A549 (cell line): ENCODE data around the gene ZNF649. TPM values are rescaled to one million over a fixed set of nuclear protein-coding genes. Genes with fewer than 3 reads are reported as not detected.

ENCODE experiments used
- ATAC-seq, 2 experiments: fragments of 200-7000 bp in 1 of 2; fragments of >200 bp in 1 of 2; cut with Nextera tagmentation in 1 of 2; cut with Tn5 transposase in 1 of 2; 3 replicates each; pipeline versions ENCODE4 v1.8.0 to v1.9.1; 2018 to 2020; ENCODE audit warnings: mild to moderate bottlenecking in 1 of 2, moderate library complexity in 1 of 2
- CTCF ChIA-PET: fragments of 300-600 bp; sonication (Branson Sonifier 250); formaldehyde crosslinking; extraction: SDS; loops from one replicate; lab custom pipeline; 2021; ENCODE audit warnings: antibody characterized with exemption, inconsistent platforms; lab: Yijun Ruan, JAX
- POLR2A ChIA-PET: fragments of 350-600 bp; formaldehyde crosslinking; extraction: SDS; loops from one replicate; lab custom pipeline; 2021; ENCODE audit warnings: antibody characterized with exemption, inconsistent platforms; lab: Yijun Ruan, JAX
- DNase-seq, 2 experiments: peaks; one replicate each; pipeline versions ENCODE4 v3.0.0 to v3.0.0-alpha.2; 2011 to 2016; ENCODE audit warnings: low read depth in 1 of 2, low spot score in 1 of 2
- FAIRE-seq: peaks from 2 replicates; lab custom pipeline; 2011; peaks lifted over from hg19 to GRCh38; lab: Jason Lieb, UNC
- H3K27ac ChIP-seq, 2 experiments: fragments of >200 bp; sonication (Bioruptor Twin); formaldehyde crosslinking; 3 replicates each; pipeline ENCODE4 v1.5.1; 2016 to 2017
- H3K4me1 ChIP-seq: fragments of >200 bp; sonication (Bioruptor Twin); formaldehyde crosslinking; 3 replicates; pipeline ENCODE4 v1.6.1; 2016
- H3K4me2 ChIP-seq: fragments of >200 bp; sonication (Bioruptor Twin); formaldehyde crosslinking; 3 replicates; pipeline ENCODE4 v1.6.1; 2016
- H3K4me3 ChIP-seq: fragments of >200 bp; sonication (Bioruptor Twin); formaldehyde crosslinking; 3 replicates; pipeline ENCODE4 v1.5.1; 2016
- H3K9me3 ChIP-seq: fragments of >200 bp; sonication (Bioruptor Twin); formaldehyde crosslinking; 3 replicates; pipeline ENCODE4 v1.6.1; 2016
- BHLHE40 ChIP-seq: IDR thresholded peaks from 2 replicates; pipeline ENCODE4 v1.6.1; 2012; ENCODE audit warnings: low read depth, low read length, inconsistent platforms
- CBX8 ChIP-seq: fragments of 200-600 bp; sonication (generic); IDR thresholded peaks from 2 replicates; pipeline ENCODE4 v1.6.1; 2016
- CHD2 ChIP-seq: fragments of 150-350 bp; IDR thresholded peaks from 2 replicates; pipeline ENCODE4 v1.6.1; 2014; ENCODE audit warnings: low read length; ENCODE audit not compliant: partially characterized antibody
- CTCF ChIP-seq: fragments of >200 bp; sonication (Bioruptor Twin); formaldehyde crosslinking; IDR thresholded peaks from 3 replicates; pipeline ENCODE4 v1.5.1; 2016
- E2F6 ChIP-seq: IDR thresholded peaks from 2 replicates; pipeline ENCODE4 v1.6.1; 2012; ENCODE audit warnings: low read depth, borderline replicate concordance
- EHF ChIP-seq: fragments of 250-450 bp; sonication (Bioruptor Pico); IDR thresholded peaks from 2 replicates; pipeline ENCODE4 v1.5.0; 2020; ENCODE audit warnings: mild to moderate bottlenecking
- EHMT2 ChIP-seq: fragments of 200-600 bp; sonication (generic); IDR thresholded peaks from 2 replicates; pipeline ENCODE4 v1.6.1; 2016; ENCODE audit warnings: antibody characterized with exemption, low read depth, mild to moderate bottlenecking, moderate library complexity
- ELK1 ChIP-seq: fragments of 150-350 bp; IDR thresholded peaks from 2 replicates; pipeline ENCODE4 v1.6.1; 2014; ENCODE audit warnings: low read depth, mild to moderate bottlenecking, low read length
- ESRRA ChIP-seq: fragments of 150-350 bp; IDR thresholded peaks from 2 replicates; pipeline ENCODE4 v1.6.1; 2014; ENCODE audit warnings: mild to moderate bottlenecking, low read length, borderline replicate concordance
- FOXS1 ChIP-seq: fragments of 250-450 bp; sonication (Bioruptor Pico); IDR thresholded peaks from 2 replicates; pipeline ENCODE4 v1.5.0; 2020; ENCODE audit warnings: mild to moderate bottlenecking, moderate library complexity
- GATA3 ChIP-seq: IDR thresholded peaks from 2 replicates; pipeline ENCODE4 v1.6.1; 2012; ENCODE audit warnings: borderline replicate concordance
- HDAC2 ChIP-seq: fragments of 200-600 bp; sonication (generic); IDR thresholded peaks from 2 replicates; pipeline ENCODE4 v1.6.1; 2016
- HEYL ChIP-seq: fragments of 250-450 bp; sonication (Bioruptor Pico); IDR thresholded peaks from 2 replicates; pipeline ENCODE4 v1.8.0; 2021; ENCODE audit warnings: mild to moderate bottlenecking, moderate library complexity
- HMGXB4 ChIP-seq: fragments of 250-450 bp; sonication (Bioruptor Pico); IDR thresholded peaks from 2 replicates; pipeline ENCODE4 v1.5.0; 2021; ENCODE audit warnings: mild to moderate bottlenecking, moderate library complexity, borderline replicate concordance
- HOXA7 ChIP-seq: fragments of 250-450 bp; sonication (Bioruptor Pico); IDR thresholded peaks from 2 replicates; pipeline ENCODE4 v1.5.0; 2020; ENCODE audit warnings: mild to moderate bottlenecking, moderate library complexity
- KDM5A ChIP-seq: fragments of 200-600 bp; sonication (generic); IDR thresholded peaks from 2 replicates; pipeline ENCODE4 v1.6.1; 2016; ENCODE audit warnings: antibody characterized with exemption, mild to moderate bottlenecking
- MAZ ChIP-seq: fragments of 150-350 bp; IDR thresholded peaks from 2 replicates; pipeline ENCODE4 v1.6.1; 2014; ENCODE audit warnings: antibody characterized with exemption, low read depth, low read length, borderline replicate concordance
- POLR2AphosphoS2 ChIP-seq: conservative IDR thresholded peaks from 2 replicates; pipeline ENCODE4 v1.6.1; 2012; ENCODE audit warnings: low read length, improper control_type of control experiment, inconsistent platforms
- RAD21 ChIP-seq, 2 experiments: fragments of >200 bp in 1 of 2; sonication (Bioruptor Twin) in 1 of 2; formaldehyde crosslinking in 1 of 2; IDR thresholded peaks in 1 of 2; conservative IDR thresholded peaks in 1 of 2; 2 replicates in 1 of 2; 3 replicates in 1 of 2; pipeline ENCODE4 v1.6.1; 2012 to 2018; ENCODE audit warnings: inconsistent platforms in 1 of 2
- RARB ChIP-seq: fragments of 250-450 bp; sonication (Bioruptor Pico); IDR thresholded peaks from 2 replicates; pipeline ENCODE4 v1.8.0; 2021; ENCODE audit warnings: mild to moderate bottlenecking, moderate library complexity
- RFX5 ChIP-seq: fragments of 450-650 bp; IDR thresholded peaks from 2 replicates; pipeline ENCODE4 v1.7.1; 2014; ENCODE audit warnings: antibody characterized with exemption, mild to moderate bottlenecking, moderate library complexity
- RNF2 ChIP-seq: fragments of 200-600 bp; sonication (generic); IDR thresholded peaks from 2 replicates; pipeline ENCODE4 v1.6.1; 2016; ENCODE audit warnings: low read depth, mild to moderate bottlenecking, antibody characterized with exemption, moderate library complexity, borderline replicate concordance
- SMC3 ChIP-seq: fragments of >200 bp; sonication (Bioruptor Twin); formaldehyde crosslinking; IDR thresholded peaks from 3 replicates; pipeline ENCODE4 v1.6.1; 2018; ENCODE audit warnings: inconsistent platforms
- SREBF2 ChIP-seq: fragments of 450-650 bp; IDR thresholded peaks from 2 replicates; pipeline ENCODE4 v1.6.1; 2014; ENCODE audit warnings: mild to moderate bottlenecking, moderate library complexity
- ZC3H11A ChIP-seq: fragments of 450-650 bp; IDR thresholded peaks from 2 replicates; pipeline ENCODE4 v1.6.1; 2014; ENCODE audit warnings: antibody characterized with exemption, mild to moderate bottlenecking
- ZFP36 ChIP-seq: fragments of 450-650 bp; IDR thresholded peaks from 2 replicates; pipeline ENCODE4 v1.6.1; 2014; ENCODE audit warnings: borderline replicate concordance; ENCODE audit not compliant: partially characterized antibody
- ZNF302 ChIP-seq: fragments of 250-450 bp; sonication (Bioruptor Pico); IDR thresholded peaks from 2 replicates; pipeline ENCODE4 v1.9.0; 2021; ENCODE audit warnings: inconsistent platforms, mild to moderate bottlenecking, moderate library complexity
- WGBS: methylation state at CpG from one replicate; pipeline ENCODE4 v1.1.6; 2017; ENCODE audit errors: missing lambda C conversion rate; 5-methylcytosine and 5-hydroxymethylcytosine counted together
- polyA plus RNA-seq, 4 experiments: library from polyadenylated mRNA; depleted of rRNA in 3 of 4; stranded (reverse); fragments of >200 nt; fragmentation: RNase III in 1 of 4; extraction: RNeasy Plus Mini Kit Qiagen cat#74134 plus additional on column Dnase treatment in 1 of 4; gene quantifications; 2 replicates in 3 of 4; 3 replicates in 1 of 4; pipeline ENCODE4 v1.2.3, GENCODE V29; 2011 to 2017
- TF ChIP-seq, protein P1 (sequence below): fragments of 450-650 bp; IDR thresholded peaks from 2 replicates; pipeline ENCODE4 v1.6.1; 2014; ENCODE audit warnings: antibody characterized with exemption
- TF ChIP-seq, protein P2 (sequence below): IDR thresholded peaks from 2 replicates; pipeline ENCODE4 v1.6.1; 2012

Gene ZNF649
- polyA plus RNA-seq, 2 of the 4 experiments (the other 2 are of a cell fraction), result 0.56 to 1.2 TPM

GRCh38 chr19:51891193-51891747, 13.5 kb downstream of the ZNF649 start (continued):
- no peak for TF ChIP-seq RNF2
- TF ChIP-seq ZNF302, result no peak
- no peak for TF ChIP-seq ZC3H11A
- TF ChIP-seq SREBF2, result no peak
- no peak for TF ChIP-seq BHLHE40

DNA sequence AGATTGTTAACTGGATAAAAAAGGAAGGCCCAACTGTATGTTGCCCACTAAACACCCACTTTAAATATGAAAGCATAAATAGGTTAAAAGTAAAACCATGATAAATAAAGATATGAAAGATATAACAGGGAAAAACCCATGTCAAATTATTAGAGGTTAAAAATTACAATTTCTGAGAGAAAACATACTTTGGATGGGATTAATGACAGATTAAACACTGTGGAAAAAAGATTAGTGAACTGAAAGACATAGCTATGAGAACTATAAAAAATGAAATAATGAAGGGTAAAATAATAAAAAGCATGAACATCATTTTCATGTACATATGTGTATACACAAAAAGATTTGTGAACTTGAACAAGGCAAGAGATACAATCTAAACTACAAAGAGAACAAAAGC, 14.9 kb downstream of the ZNF649 start:
- H3K4me3 ChIP-seq, result no peak overlapping the region
- CTCF ChIA-PET, result no interaction called here
- H3K4me1 ChIP-seq, result no peaks in the 10 kb centered on the region
- no peak for FAIRE-seq
- no peak for ATAC-seq
- POLR2A ChIA-PET, result no interaction called here
- no peak overlapping the region for H3K27ac ChIP-seq
- H3K4me2 ChIP-seq, result no peak overlapping the region
- TF ChIP-seq EHMT2 (no peak), KDM5A (no peak), CTCF (no peak), ZFP36 (no peak), RAD21 (conservative IDR thresholded peaks at IDR 0.05 in 1 of 2, IDR thresholded peaks at IDR 0.05 in 1 of 2) (no peak), MAZ (no peak), ZNF302 (no peak), SMC3 (no peak), HOXA7 (CRISPR knock-in tag) (no peak), EHF (no peak), ESRRA (no peak), FOXS1 (CRISPR knock-in tag) (no peak), CBX8 (no peak), POLR2AphosphoS2 (no peak), HMGXB4 (CRISPR knock-in tag) (no peak)
- TF ChIP-seq, protein P1, sequence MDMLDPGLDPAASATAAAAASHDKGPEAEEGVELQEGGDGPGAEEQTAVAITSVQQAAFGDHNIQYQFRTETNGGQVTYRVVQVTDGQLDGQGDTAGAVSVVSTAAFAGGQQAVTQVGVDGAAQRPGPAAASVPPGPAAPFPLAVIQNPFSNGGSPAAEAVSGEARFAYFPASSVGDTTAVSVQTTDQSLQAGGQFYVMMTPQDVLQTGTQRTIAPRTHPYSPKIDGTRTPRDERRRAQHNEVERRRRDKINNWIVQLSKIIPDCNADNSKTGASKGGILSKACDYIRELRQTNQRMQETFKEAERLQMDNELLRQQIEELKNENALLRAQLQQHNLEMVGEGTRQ, result no peak
- TF ChIP-seq, all 56 proteins: peak for 0
- no peak for DNase-seq
- H3K9me3 ChIP-seq, result peaks cover 91% of the 10 kb centered on the region

DNA sequence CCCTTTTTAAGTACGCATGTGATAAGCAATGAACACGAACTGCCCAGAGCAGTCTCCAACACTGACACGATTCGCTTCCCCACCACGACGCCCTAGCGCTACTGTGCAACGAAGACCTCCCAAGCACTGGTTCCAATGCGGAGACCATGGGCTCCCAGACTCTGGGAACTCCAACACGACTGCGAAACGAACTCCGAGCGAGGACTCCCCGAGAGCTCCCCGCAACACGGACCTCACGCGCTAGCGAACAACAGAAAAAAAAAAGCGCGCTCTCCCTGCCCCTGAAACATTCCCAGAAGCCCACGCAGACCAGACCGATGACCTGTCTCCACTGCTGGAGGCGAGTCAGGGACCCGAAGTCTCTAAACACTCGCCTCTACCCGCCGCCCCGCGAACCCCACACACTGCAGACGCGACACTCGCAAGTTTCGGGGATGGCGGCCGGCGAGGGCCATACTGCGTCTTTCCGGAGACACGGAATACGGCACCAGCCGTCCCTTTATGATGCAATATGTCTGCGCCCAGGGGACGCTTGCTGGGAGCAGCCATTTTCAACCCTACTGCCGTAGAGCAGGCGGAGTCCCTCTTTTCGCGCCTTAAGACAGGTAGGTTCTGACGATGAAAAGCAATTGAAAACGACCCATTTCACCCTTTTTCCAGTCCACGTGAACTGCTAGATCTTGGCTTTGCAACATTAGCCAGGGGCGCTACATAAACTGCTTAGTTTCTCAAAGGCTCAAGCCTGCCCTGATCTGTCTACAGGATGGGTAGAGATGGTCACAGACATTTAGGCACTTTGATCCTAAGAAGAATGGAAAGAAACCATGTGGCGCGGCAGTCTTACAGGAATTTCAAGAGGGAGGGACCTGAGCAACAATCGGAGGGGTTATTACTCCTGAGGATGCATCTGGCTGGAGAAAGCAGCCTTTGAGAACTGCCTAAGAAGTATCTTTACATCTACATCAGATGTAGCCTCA, 17.0 kb downstream of the ZNF649 start, which contains the start of gene ZNF577:
ZNF577 (minus strand) TSS at position 430 of the 977 bp plus-strand sequence. CDS start 7,569 bp downstream, outside the sequence.
- Histone ChIP-seq H3K9me3 (peaks cover 86% of the 10 kb centered on the region), H3K4me1 (no peaks in the 10 kb centered on the region), H3K4me2 (no peak within 1 kb of the TSS), H3K27ac (no peak within 1 kb of the TSS), H3K4me3 (no peak within 1 kb of the TSS)
- POLR2A ChIA-PET, result no interaction called here
- ATAC-seq (no peak), FAIRE-seq (no peak), DNase-seq (no peak)
- CTCF ChIA-PET, result no interaction called here
- WGBS, result 78% methylated on average over 56 of the region's 56 CpGs
- TF ChIP-seq CHD2, result no peak
- no peak for TF ChIP-seq RFX5
- no peak for TF ChIP-seq SMC3
- no peak for TF ChIP-seq EHMT2
- TF ChIP-seq RARB (CRISPR knock-in tag), result no peak
- TF ChIP-seq E2F6, result no peak
- TF ChIP-seq BHLHE40, result no peak
- TF ChIP-seq HEYL, result no peak
- TF ChIP-seq GATA3, result no peak
- no peak for TF ChIP-seq ELK1
- TF ChIP-seq, protein P2, sequence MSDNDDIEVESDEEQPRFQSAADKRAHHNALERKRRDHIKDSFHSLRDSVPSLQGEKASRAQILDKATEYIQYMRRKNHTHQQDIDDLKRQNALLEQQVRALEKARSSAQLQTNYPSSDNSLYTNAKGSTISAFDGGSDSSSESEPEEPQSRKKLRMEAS, result no peak
- no peak for TF ChIP-seq HDAC2
- TF ChIP-seq RNF2, result no peak
